ENCODE measurements around the gene ELP4.

Gene ELP4

DNA sequence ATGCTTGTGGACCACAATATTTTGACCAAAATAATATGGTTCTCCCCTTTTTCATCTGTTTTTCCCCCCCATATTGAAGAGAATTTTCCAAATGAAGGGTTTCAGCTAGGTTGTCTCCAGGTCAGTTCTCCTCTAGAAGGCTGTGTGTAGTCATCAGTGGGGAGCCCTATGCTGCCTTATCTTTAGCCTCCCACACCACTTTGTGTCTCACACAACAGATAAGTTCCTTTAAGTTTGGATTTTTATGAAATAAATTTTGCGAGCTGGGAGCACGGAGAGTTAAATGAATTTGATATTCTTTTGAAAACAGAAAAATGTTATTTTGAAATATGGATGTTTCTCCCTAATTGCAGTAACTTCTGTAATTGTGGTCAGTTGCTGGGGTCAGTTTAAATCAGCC, 272.7 kb downstream of the ELP4 start:
- DNase-seq: no peak

DNA sequence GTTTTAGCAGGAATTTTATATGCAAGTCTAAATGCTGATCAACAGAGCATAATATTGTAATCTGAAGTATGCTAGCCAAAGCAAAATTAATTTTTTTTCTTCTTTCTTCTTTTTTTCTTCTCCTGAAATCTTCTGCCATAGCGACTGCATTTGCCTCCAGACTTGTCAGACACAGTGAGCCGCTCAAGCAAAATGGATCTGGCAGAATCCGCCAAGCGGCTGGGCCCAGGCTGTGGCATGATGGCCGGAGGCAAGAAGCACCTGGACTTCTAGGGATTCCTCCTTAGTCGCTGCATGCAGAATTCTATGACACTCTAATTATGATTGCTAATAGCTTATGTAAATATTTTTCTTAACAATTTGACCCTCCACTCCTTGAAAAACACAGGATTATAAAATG, 273.7 kb downstream of the ELP4 start:
- DNase-seq: no peak

DNA sequence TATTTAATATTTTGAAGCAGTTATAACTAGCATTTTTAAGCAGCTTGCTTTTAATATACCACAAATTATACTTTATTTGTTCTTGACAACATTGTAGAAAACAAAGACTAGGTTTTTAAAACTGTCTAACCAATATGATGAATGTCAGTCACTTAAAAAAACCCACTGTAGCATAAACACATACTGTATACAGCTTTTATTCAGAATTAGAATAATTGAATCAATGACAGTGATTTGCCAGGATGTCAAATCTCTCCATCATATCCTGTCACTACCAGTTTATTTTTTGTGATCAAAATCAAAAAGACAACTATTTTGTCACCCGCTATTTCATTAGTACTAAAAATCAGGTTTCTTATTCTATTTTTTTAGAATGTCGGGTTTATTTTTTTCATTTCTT, 275.0 kb downstream of the ELP4 start:
- DNase-seq: no peak

DNA sequence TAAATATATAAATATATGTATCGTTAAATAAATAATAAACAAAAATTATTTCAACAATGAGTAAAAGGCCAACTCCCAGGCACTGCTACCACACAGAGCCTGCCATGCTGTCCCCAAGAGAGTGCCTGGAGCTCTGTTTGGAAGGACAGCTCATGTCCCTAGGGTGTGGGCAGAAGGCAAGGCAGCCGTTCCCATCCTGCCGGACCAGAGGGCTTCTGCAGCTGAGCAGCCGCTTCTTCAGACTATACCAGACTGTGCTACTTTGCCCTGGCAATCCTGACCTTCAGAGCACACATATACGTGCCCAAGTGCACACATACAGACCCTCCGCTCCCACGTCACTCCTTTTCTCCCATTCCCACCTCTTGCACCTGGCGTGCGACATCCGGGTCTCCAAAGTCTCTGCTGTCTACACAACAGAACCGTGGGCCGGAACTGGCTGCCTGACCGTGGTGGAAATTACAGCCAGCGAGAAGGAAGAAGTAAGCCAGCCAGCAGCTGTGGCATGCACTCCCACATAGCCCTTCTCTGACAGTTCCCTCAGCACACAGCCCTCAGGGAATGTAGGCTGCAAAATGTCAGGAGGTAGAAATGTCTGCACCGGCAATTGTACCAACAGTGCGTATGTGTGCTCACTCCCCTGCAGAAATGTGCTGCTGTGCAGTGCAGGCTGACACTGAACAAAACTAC, 277.6 kb downstream of the ELP4 start:
- DNase-seq: no peak

DNA sequence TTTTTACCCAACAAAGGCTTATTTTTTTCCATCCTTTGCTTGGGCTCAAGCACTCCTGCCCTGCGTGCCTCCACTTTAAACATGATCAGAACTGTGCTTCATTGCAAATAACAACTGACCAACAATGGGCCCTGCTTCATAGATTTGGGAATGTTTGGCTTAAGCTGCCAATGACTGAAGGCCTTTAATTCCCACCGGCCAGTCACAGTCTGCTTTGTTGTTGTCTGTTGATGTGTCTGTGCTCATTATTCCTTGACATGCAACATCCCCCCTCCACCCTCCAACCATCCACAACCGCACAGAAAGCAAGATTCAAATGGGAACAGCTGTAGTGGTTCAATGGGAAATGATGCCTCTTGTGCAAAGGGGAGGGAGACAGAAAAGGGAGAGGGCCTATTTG, 278.5 kb downstream of the ELP4 start:
- DNase-seq: no peak

DNA sequence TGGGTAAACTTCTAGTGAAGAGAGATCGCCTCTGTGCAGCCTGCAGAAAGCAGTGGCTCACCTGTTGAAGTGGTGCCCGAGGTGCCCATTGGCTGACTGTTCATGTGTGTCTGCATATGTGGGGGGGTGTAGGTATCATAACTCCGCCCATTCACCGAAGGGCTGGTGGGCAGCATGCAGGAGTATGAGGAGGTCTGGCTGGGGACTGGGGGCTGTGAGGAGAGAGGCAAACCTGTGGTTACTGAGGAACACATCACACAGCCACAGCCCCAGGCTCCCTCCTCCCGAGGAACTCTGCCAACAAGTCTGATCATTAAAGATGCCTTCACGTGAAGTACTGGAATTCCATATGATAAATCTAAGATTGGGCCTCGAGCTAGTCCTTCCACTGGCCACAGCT, 281.1 kb downstream of the ELP4 start:
- no peak for DNase-seq

DNA sequence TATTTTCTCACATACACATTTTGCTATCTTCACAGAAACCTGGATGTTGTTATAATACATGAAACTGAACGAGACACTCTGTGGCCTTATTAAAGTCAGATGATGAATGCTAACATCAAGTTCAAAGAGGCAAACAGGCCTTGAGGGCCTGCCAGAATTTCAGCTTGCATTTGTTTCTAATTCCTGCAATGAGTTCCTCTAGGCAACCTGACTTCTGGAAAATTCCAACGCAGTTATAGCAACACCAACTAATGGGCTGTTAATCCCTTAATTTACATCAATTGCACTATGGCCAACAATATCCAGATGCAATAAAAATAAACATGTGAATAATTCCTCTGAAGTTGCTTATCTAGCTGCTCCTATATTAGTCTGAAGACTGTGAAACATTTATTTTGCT, 282.5 kb downstream of the ELP4 start:
- no peak for DNase-seq

DNA sequence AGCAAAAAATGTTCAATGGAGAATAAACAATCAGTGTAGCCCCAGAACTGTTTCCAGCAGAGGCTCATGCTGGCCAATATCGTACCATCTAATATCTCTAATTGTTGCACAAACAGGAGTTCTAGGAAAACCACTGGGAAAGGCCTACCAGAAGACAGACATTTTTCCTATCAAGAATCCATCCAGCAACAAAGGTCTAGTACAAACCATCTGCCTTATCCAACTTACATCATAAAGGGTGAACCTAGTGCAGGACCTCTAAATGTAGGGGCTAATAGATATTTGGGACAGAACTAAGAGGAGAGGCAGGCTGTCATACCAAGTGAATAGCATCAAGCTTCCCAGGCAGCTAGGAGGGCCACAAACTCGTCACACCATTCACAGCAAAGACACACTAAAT, 282.9 kb downstream of the ELP4 start:
- no peak for DNase-seq

DNA sequence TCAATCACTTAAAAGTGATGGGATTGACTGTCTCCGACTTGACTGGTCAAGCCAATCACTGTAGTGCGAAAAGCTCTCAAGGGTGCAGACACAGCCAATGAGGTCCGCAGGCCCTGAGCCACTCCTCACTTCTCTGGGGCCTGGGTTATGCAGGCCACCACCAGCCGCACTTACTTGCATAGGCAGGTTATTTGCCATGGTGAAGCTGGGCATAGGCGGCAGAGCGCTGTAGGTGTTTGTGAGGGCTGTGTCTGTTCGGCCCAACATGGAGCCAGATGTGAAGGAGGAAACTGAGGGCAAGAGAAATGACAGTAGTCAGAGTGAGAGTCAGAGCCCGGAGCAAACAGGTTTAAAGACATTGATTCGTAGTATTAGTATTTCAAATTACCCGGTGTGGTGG, 283.7 kb downstream of the ELP4 start:
- DNase-seq: no peak

DNA sequence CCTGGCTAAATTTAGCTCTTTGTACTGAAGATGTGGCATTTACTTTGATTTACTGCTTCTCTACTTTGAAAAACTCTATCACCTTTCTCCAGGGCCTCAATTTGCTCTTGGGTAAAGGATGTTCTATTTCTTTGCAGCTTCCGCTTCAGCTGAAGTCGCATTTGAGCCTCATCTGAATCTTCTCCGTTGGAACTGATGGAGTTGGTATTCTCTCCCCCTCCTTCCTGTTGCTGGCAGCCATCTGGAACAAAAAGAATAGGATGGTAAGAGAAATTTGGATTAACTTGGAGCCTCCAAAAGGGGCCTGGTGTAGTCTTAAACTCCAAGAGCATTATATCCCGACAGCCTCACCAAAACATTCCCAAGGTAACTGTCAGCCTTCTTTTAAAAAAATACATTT, 285.0 kb downstream of the ELP4 start:
- no peak for DNase-seq

DNA sequence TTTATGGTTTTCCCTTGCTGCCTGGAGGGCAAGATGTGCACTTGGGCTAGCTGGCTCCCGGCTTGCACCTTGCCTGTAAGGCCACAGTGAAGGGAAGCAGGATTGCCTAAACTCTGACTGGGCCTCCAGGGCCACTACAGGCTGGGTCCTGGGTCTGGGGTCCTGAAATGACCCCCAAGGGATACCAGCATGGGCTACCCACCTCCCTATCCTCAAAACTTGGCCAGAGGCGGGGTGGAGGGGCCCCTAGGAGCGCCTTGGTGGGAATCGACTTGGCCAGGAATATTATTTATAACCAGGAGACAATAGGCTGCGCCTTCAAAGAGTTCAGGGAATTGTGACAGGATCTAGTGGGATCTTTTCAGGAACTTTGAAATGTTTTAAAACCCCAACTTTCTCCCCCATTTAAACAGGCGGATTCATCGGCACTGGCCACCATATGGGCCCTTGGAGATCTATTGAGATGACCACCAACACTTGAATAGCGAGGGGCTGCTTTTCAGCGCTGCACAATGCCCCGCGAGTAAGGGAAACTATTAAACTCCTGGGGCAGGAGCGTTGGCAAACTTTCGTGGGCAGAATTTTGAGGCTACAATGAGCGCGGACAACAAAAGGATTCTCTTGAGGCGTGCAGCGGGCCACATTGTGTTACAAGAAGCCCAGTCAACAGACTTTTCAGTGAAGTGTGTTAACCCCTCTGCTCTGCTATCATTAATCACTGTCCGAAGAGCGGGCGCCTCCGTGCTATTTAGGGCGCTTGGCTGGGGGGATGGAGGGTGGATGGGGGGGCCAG, 286.3 kb downstream of the ELP4 start:
- DNase-seq: no peak

DNA sequence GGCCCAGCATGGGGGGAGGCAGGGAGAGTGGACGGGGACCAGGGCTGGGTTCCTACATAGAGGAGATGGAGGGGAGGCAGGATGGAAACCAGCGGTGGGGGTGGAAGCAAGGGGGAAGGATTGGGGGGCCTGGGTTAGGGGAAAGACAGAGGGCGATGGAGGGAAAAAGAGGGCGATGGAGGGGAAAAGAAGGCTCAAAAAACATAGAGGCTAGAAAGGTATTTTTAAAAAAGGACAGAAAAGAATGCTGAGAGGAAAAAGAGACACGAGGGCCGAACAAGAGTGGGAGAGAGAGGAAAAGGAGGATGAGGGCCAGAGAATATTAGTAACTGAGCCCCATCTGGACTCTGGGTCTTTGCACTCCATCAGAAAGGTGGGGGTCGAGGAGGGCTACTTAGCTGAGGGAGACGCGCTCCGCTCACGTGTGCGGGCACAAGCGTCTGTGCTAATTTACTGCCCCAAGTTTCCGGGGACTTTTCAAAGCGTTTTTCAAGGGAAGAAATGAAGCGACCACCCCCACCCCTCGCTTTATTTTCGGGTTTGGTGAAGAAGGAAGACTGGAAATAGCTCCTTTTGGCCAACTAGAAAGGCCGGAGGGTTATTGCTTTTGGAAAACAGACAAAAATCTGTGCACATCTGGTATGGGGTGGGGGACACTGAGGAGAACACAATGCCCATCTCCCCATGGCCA, 287.1 kb downstream of the ELP4 start:
- DNase-seq: no peak

DNA sequence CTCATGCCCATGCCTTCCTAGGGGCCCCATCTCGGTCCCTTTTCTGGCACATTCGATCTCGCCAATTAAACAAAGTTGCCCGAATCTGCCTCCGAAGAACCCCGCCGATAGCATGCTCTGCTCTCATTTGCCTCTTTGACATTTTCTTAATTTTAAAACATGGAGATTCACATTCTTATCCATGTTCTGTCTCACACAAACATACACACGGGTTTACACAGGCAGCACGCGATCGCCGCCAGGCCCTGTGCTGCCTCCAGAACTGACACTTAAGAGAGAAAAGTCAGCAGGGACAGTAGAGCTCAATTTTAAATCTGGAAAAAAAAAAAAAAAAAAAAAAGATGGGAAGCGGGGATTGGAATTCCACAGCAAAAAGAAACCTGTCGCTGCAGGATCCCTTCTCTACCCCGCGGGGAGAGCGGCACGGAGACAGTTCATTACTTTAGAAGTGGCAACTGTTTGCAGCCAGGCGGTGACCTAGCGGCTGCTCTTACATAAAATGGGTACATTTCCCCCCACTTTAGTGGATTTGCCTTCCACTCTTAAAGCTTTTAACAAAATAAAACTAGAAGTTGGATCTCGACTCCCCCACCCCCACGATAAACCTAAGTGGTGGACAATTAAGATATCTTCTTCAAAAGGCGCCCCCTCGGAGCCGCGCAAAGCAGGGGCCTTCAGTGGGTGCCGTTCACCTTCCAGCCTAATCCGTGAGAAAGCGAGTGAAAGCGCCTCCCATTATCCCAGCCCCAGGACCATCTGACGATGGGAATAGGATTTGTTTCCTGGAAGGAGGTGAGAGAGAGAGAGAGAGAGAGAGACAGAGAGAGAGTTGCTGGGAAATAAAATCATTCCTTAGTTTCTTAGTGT, 287.9 kb downstream of the ELP4 start:
- no peak for DNase-seq

DNA sequence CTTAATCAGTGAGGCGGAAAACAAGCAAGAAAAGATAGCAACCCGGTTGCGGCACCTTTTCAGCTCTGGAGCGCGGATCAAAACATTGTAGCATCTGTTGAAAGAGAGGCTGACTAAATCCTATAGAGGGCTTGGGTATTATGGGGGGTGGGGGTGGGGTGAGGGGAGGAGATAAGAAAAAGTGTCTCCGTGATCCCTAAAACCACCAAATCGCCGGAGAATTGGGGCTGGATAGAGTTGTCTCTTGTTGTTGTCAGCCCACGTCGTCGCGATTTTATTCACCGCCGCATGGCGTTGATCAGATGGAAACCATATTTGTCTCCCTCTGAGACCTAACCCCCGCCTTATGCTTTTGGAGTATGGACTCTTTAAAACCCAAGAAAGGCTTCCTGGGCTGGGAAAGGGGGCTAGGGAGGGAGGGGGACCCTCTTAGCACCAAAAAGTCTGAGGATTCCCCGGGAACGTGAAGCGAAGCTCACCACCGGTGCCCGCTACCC, 288.5 kb downstream of the ELP4 start:
- DNase-seq: no peak

DNA sequence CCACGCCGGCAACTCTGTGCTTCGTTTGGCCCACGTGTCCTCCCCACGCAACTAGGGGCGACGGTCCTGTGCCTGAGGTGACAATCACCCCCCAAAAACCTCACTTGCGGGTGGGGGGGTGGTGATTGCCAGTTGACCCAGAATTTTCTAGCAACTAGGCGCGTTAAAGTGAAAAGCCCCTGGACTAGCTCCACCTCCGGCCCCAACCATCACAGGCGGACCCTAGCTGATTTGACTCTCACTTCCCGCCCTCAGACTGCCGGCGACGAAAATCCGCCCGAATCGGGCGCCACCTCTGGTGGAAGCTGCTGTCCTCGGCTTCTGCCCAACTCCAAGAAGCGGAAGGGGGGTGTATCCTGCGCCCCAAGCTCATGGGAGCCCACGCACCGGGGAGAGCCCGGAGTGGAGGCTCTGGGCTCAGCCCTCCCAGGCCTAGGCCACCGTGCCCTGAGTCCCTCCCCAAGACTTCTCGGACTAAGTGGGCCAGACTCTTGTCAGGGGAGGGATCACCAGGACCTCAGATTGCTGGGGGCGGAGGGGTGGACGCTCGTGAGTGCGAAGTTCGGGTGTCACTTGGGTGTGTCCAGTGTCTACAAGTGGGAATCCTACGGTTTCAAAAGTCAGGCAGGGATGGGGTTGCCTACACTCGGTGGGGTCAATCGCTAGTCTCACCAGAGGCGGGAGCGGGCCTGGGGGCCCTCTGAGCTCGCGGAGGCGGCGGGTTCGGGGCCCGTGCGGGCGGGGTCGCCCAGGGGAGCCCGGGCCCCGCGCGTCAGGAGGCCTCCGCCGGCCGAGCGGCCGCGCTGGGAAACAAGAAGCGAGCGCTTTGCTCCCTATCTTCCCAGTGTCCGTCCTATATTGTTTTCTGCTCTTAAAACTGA, 289.2 kb downstream of the ELP4 start:
- DNase-seq: no peak

DNA sequence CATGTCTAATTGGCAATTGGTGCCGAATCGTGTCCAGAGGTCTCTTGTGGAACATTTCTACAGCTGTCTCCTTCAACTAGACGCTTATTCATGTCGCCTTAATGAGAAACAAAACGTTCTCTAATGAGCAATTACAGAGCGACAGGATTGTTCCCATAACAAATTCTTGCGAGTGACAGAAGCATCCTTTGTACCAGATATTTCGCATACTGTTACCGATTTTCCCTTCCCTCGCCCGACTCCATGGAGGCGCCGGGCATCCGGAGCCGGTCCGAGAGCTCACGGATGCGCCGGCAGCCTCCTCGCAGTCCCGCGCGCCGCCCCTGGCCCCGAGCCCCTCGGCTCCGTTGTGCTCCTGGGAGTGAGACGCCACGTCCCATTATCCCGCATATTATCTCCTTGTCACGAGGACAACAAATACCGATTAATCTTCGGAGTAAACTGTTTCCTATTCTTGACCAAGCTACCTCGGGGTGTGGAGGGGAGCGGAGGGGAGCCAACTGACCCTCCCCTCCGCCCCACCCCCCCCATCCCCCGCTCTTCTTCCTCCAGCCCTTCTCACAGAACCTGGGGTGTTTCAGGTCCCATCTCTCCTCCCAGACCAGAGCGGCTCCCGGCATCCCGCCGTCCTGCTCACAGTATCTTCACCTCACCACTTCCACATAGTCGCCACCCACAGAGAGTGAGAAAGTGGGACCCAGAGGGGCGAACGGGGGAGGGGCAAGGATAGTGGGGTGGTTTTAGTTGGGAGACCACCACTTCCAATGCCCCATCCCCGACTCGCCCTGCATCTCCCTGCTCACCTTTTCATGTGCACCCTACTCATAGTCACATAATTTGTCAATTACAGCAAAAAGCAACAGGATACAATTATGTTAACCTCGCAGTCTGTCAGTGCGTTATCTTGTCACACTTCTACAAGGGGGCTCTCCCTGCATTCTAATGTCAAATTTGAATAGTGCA, 290.1 kb downstream of the ELP4 start:
- DNase-seq: no peak

DNA sequence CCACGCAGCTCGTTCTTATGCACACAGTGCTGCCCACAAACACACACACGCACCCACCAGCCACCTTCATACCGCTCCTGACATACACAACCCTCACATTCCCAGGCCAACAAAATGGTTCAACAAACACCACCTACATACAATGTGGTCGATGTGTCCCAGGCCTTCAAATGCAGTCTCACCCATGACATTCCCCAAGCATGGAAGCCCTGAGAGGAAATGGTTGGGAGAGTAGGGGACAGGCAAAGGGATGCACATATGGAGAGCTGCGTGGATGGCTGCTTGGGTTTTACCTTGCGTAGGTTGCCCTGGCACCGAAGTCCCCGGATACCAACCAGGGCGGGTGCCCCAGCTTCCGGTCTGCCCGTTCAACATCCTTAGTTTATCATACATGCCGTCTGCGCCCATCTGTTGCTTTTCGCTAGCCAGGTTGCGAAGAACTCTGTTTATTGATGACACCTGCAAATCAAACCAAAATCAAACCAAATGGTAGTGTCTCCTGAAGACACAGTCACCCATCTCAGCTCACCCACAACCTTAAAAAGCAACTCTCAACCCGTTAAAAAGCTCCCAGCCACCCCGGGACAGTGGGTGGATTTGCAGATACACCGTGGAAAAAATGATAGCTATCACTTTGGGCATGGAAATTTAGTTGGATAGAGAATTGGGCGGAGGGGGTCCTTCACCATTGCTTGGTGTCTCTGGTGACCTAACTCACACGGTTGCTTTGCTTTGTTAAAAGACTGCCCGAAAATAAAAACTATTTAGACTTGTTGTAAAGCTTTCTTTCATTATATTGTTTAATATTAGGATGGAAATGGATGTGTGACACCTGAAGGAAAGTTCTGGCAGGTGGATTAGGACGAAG, 291.1 kb downstream of the ELP4 start:
- DNase-seq: no peak

DNA sequence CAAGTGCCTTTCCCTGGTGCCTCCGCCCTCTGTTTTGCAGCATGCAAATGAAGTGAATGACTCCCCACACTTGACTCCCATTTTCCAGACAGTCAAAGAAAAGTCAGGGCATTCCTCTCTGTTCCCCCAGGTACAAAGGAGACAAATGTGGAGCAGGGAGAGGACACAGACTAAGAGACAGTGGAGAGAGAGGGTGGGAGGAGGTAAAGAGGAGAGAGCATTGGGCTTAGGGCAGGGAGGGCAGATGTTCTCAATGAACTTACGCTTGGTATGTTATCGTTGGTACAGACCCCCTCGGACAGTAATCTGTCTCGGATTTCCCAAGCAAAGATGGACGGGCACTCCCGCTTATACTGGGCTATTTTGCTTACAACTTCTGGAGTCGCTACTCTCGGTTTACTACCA, 291.7 kb downstream of the ELP4 start:
- no peak for DNase-seq

DNA sequence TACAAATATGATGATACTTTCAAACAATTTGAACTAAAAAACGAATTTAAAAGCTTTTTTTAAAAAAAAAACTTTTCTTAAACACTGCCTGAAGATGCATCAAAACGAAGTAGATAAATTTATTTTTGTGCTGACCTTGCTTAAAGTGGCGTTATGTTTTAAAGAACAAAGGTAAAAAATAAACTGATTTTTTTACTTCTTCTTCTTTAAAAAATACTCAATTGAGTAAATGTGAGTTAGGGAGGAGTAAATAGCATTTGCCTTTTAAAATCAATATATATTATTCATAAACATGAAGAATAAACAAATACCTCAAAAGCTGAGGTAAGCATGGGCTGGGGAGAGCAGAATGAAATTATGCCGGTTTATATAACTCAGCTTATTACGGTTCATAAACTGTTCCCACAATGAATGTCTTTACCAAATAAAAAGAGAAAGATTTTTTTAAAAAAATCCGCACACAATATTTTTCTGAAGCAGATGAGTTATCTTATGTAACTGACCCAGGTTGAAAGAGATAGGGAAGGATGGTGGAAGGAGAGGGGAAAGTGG, 292.5 kb downstream of the ELP4 start:
- no peak for DNase-seq

Measured in NCI-H1436 (cell line).